Stomach (tissue), 4 donors: ENCODE results near the gene MED17.

Experiments
- POLR2A ChIP-seq, 4 donors: fragments of 450-650 bp; IDR thresholded peaks; one replicate each; pipeline ENCODE4 v1.6.1; 2016; ENCODE audit warnings: antibody characterized with exemption in 4 of 4, control low read depth in 2 of 4, mild to moderate bottlenecking in 1 of 4, moderate library complexity in 1 of 4
- TF ChIP-seq, protein P1 (sequence below), 7 experiments: fragments of 450-650 bp in 4 of 7; fragments of 200-600 bp in 3 of 7; sonication (generic) in 3 of 7; IDR thresholded peaks; one replicate each; pipeline ENCODE4 v1.5.1; 2016 to 2019; ENCODE audit warnings: antibody characterized with exemption in 7 of 7, control low read depth in 2 of 7, mild to moderate bottlenecking in 1 of 7

DNA sequence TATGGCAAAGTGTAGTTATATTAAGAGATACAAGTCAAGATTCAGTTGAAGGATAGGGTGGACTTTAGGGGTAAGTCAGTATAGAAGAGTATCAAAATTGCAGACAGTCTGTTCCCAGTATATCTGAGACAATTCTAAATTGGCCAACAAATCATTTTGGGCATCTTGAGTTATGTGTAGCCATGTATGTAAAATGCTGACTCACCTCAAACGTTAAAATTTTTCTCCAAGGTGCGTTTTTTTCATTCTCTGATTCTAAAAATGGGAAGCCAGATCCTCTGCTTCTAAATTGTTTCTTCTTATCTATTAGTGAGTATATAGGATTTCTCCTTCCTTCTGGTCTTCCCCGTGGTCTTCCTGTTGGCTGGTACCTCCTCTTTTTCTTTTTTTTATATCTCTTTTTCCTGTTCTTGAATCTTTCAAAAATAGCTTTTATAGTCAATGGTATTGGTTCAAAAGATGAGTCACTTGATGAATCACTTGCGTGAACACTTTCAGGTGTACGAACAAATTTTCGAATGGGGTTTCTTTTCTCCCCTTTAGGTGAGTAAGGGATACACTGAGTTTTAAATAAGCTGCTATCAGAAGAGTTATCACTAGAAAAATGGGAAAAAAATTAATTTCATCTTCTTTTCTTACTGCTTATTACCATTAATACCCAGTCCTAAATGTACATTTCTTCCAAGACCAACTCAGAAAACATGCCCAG is 46.0 kb upstream of the MED17 start:
- TF ChIP-seq, protein P1, sequence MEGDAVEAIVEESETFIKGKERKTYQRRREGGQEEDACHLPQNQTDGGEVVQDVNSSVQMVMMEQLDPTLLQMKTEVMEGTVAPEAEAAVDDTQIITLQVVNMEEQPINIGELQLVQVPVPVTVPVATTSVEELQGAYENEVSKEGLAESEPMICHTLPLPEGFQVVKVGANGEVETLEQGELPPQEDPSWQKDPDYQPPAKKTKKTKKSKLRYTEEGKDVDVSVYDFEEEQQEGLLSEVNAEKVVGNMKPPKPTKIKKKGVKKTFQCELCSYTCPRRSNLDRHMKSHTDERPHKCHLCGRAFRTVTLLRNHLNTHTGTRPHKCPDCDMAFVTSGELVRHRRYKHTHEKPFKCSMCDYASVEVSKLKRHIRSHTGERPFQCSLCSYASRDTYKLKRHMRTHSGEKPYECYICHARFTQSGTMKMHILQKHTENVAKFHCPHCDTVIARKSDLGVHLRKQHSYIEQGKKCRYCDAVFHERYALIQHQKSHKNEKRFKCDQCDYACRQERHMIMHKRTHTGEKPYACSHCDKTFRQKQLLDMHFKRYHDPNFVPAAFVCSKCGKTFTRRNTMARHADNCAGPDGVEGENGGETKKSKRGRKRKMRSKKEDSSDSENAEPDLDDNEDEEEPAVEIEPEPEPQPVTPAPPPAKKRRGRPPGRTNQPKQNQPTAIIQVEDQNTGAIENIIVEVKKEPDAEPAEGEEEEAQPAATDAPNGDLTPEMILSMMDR (IDR thresholded peaks at IDR 0.05), result no peak
- TF ChIP-seq POLR2A (IDR thresholded peaks at IDR 0.05), result no peak
